ENCODE measurements around the gene RCE1. TPM values are rescaled to one million over a fixed set of nuclear protein-coding genes. Genes with fewer than 3 reads are reported as not detected.

The RCE1 gene
- total RNA-seq, 2 donors from 2014 or later: 27.1 to 50.0 TPM

DNA sequence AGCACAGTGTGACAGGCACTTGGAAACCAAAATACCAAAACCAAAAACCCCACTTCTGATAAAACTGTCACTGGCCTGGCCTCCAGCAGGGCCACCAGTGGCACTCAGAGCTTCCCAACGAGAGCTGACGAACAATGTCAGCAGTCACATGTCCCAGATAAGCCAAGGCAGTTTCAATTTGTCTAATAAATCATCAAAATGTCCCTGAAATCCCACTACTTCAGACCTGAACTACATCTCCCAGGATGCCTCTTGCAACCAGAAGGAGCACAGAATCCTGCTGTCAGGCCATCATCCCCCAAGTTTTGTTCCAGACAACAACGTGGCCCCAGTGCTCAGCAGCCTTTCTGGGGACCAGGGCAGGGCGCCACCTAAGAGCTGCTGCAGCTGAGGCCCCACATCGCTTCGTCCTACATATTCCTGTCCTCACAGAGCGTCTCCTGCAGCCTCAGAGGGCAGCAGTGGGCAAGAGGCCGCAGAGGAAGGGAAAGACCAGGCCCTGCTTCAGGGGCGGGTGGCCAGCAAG is 38.7 kb downstream of the RCE1 start:
- Histone ChIP-seq H3K9me3 (no peaks in the 10 kb centered on the region), H3K27ac (peak overlapping the region; percentile 63 to 80), H3K27me3 (replicated peaks; ENCODE audit: insufficient read depth) (no peaks in the 10 kb centered on the region), H3K4me3 (no peak overlapping the region), H3K36me3 (no peaks in the 10 kb centered on the region), H3K4me1 (replicated peaks) (peaks cover 41% of the 10 kb centered on the region)
- intact Hi-C loops (cut with DNase I): loop anchor here (2.0 to 5.0 kb wide), 2 partner anchors 40 to 183 kb away; partner anchors contain the start of gene RCE1
- WGBS: 63% methylated on average over 9 of the region's 9 CpGs
- DNase-seq (ENCODE audit: low spot score): no peak
- TF ChIP-seq POLR2A (IDR thresholded peaks at IDR 0.05) (no peak), POLR2AphosphoS5 (IDR thresholded peaks at IDR 0.05) (no peak)
- TF ChIP-seq, protein P1, sequence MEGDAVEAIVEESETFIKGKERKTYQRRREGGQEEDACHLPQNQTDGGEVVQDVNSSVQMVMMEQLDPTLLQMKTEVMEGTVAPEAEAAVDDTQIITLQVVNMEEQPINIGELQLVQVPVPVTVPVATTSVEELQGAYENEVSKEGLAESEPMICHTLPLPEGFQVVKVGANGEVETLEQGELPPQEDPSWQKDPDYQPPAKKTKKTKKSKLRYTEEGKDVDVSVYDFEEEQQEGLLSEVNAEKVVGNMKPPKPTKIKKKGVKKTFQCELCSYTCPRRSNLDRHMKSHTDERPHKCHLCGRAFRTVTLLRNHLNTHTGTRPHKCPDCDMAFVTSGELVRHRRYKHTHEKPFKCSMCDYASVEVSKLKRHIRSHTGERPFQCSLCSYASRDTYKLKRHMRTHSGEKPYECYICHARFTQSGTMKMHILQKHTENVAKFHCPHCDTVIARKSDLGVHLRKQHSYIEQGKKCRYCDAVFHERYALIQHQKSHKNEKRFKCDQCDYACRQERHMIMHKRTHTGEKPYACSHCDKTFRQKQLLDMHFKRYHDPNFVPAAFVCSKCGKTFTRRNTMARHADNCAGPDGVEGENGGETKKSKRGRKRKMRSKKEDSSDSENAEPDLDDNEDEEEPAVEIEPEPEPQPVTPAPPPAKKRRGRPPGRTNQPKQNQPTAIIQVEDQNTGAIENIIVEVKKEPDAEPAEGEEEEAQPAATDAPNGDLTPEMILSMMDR (IDR thresholded peaks at IDR 0.05): no peak

- H3K36me3 ChIP-seq: no peaks in the 10 kb centered on the region
- no peaks in the 10 kb centered on the region for H3K27me3 ChIP-seq (replicated peaks; ENCODE audit: insufficient read depth)
- H3K4me1 ChIP-seq (replicated peaks): peaks cover 41% of the 10 kb centered on the region
- WGBS: 24% methylated on average over 14 of the region's 14 CpGs
- H3K4me3 ChIP-seq: peak overlapping the region in 1 of 2 donors; percentile 5
- intact Hi-C loops (cut with DNase I): loop anchor here (2.0 to 5.0 kb wide), 2 partner anchors 40 to 184 kb away; partner anchors contain the start of gene RCE1
- peak overlapping the region; percentile 63 to 80 for H3K27ac ChIP-seq
- TF ChIP-seq, protein P1 (IDR thresholded peaks at IDR 0.05): no peak
- TF ChIP-seq POLR2A (IDR thresholded peaks at IDR 0.05) (no peak), POLR2AphosphoS5 (IDR thresholded peaks at IDR 0.05) (no peak)
- DNase-seq (ENCODE audit: low spot score): peak; percentile 61
- no peaks in the 10 kb centered on the region for H3K9me3 ChIP-seq
Measured at GRCh38 chr11:66882561-66883015, 39.3 kb downstream of the RCE1 start.

GRCh38 chr11:66883016-66883965 is 40.0 kb downstream of the RCE1 start:
- Histone ChIP-seq H3K9me3 (no peaks in the 10 kb centered on the region), H3K27me3 (replicated peaks; ENCODE audit: insufficient read depth) (no peaks in the 10 kb centered on the region), H3K27ac (peak overlapping the region; percentile 63 to 80), H3K4me1 (replicated peaks) (peaks cover 37% of the 10 kb centered on the region), H3K4me3 (peak overlapping the region in 1 of 2 donors; percentile 5), H3K36me3 (no peaks in the 10 kb centered on the region)
- TF ChIP-seq POLR2AphosphoS5 (IDR thresholded peaks at IDR 0.05): no peak
- no peak for TF ChIP-seq POLR2A (IDR thresholded peaks at IDR 0.05)
- TF ChIP-seq, protein P1 (IDR thresholded peaks at IDR 0.05): peak; percentile 32 to 83 (median 66)
- DNase-seq (ENCODE audit: low spot score): peak; percentile 70
- intact Hi-C loops (cut with DNase I): loop anchor here (2.0 to 5.0 kb wide), 2 partner anchors 41 to 184 kb away; partner anchors contain the start of gene RCE1
- WGBS: 26% methylated on average over 29 of the region's 29 CpGs

- WGBS: 96% methylated on average over 4 of the region's 4 CpGs
- no peak overlapping the region for H3K4me3 ChIP-seq
- intact Hi-C loops (cut with DNase I): loop anchor here (5.0 kb wide), 1 partner anchor 42 kb away; the partner anchor contains the start of gene RCE1
- H3K9me3 ChIP-seq: no peaks in the 10 kb centered on the region
- no peak for DNase-seq (ENCODE audit: low spot score)
- no peaks in the 10 kb centered on the region for H3K27me3 ChIP-seq (replicated peaks; ENCODE audit: insufficient read depth)
- no peak overlapping the region for H3K27ac ChIP-seq
- TF ChIP-seq POLR2A (IDR thresholded peaks at IDR 0.05) (no peak), POLR2AphosphoS5 (IDR thresholded peaks at IDR 0.05) (no peak)
- TF ChIP-seq, protein P1 (IDR thresholded peaks at IDR 0.05): no peak
- no peaks in the 10 kb centered on the region for H3K36me3 ChIP-seq
- H3K4me1 ChIP-seq (replicated peaks): peaks cover 34% of the 10 kb centered on the region
Measured at GRCh38 chr11:66884443-66884842, 41.2 kb downstream of the RCE1 start.
